Esophagus muscularis mucosa (tissue), 3 donors: ENCODE data around the gene SPON1.

ENCODE experiments used
- CTCF ChIP-seq, 3 experiments: fragments of 200-600 bp in 2 of 3; fragments of 450-650 bp in 1 of 3; sonication (generic) in 2 of 3; IDR thresholded peaks; one replicate each; pipeline ENCODE4 v1.5.1; 2017 to 2019; ENCODE audit warnings: antibody characterized with exemption in 3 of 3, mild to moderate bottlenecking in 2 of 3, moderate library complexity in 1 of 3
- POLR2A ChIP-seq: fragments of 450-650 bp; IDR thresholded peaks from one replicate; pipeline ENCODE4 v1.6.1; 2017; ENCODE audit warnings: antibody characterized with exemption, moderate library complexity, mild to moderate bottlenecking, low read depth

GRCh38 chr11:14254533-14255237, 292.2 kb downstream of the SPON1 start:
- no peak for TF ChIP-seq CTCF (IDR thresholded peaks at IDR 0.05)
- TF ChIP-seq POLR2A: no peak
